HG03520 (cell line): Measurements from ENCODE around the gene DQX1.
"Not testable (repeated sequence)": the region's sequence is repeated elsewhere in the genome, so short reads cannot be mapped to it uniquely, and the experiment has no call there.

Experiments
- ATAC-seq: cut with Tn5 transposase; IDR thresholded peaks from one replicate; pipeline ENCODE4 v1.9.1; 2021; ENCODE audit warnings: mild to moderate bottlenecking, moderate library complexity; ENCODE audit not compliant: unreplicated experiment

Gene DQX1

GRCh38 chr2:74497777-74498499, 28.1 kb downstream of the DQX1 start:
- ATAC-seq = no peak

DNA sequence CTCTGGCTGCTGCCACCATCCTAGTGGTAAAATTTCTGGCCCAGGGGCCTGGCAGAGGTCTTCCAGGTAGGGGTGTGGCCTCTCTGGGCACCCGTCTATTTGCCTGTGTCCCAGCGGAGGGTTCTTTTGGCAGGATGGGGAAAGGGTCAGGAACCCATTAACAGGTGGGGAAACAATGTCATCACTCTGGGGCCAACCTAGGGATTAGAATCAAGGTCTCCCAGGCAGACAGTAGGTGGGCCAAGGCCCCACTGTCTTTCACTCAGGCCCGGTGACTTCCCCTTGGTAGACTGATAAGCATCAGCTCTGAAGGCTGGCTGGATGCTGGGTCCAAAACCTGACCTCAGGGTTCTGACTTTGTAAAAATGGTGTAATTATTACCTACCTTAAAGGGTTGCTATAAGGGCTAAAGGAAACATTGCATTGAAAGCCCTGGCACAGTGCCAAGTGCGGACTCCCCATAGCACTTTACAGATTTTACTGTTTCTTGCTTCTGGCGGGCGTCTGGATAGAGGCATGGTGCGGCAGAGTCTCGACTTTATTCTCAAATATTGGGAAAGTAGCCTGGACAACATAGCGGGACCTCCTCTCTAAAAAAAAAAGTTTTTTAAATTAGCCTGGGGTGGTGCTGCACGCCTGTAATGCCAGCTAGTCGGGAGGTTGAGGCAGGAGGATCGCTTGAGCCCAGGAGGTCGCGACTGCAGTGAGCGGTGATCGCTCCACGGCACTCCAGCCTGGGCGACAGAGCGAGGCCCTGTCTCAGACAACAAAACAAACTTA, 28.8 kb downstream of the DQX1 start:
- no peak for ATAC-seq

DNA sequence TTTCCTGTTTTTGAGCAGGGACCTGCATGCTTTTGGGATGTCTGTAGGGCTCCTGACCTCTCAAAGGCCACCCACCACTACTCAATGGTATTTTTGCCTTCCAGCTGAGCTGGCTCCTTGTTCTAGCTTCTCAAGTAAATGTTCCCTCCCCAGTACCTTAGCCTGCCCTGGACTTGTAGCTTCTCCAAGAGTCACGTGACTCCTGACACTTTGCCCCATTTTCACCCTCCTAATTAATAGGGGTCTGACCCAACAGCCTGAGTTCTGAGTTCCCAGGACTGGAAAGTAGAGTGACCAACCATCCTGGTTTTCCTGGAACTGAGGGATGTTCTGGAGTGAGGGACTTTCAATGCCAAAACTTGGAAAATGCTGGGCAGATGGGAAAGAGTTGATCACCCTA, 30.6 kb downstream of the DQX1 start:
- ATAC-seq = no peak

DNA sequence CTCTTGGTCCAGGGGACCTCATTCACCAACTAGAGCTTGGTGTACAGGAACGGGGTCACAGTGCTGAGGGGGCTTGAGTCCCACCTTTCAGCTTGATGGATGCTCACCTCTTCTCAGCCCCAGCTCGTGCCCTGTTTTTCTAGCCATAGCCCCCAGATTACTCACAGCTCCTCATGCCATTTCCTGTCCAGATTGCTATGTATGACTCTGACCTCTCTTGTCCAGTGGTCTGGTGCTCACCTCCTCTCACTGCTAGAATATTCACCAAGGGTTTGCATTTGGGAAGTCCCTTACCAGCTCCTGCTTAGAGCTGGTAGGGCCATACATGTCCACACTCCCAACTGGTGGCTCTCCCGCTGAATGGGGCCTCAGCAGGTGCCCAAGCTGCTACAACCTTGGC, 32.5 kb downstream of the DQX1 start:
- ATAC-seq = no peak

DNA sequence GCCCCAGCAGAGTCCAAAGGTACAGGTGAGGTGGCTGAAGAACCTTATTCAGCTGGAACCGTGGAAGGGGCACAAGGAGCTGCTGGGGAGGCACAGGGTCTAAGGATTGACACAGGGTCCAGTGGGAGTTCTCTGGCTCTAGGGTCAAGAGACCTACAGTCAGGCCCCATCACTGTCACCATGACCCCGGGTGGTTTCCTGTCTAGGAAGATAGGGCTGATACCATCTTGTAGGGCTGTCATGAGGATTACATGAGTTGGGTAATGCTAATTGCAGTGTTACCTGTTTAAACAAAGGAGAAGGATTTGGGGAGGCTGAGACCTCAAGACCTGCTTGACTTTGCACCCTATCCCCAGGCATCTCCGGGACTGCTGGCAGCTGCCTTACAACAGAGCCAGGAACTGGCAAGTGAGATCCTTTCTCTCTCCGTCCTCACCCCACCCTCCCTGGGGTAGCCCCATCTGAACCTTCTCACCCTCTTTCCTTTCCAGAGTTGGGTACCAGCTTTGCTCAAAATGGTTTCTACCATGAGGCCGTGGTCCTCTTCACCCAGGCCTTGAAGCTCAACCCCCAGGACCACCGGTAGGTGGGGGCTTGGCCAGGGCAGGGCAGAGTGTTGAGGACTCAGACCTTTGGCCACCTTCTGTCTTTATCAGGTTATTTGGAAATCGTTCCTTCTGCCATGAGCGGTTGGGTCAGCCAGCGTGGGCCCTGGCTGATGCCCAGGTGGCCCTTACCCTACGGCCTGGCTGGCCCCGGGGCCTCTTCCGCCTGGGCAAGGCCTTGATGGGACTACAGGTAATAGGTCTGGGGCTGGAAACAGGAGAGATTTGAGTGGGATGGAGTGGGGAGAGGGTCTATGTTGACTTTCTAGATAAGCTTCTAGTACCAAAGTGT, 34.1 kb downstream of the DQX1 start:
- no peak for ATAC-seq

- ATAC-seq = no peak
These were observed 36.1 kb downstream of the DQX1 start for GRCh38 chr2:74489906-74490305.

GRCh38 chr2:74488643-74489481, 37.2 kb downstream of the DQX1 start:
- ATAC-seq = no peak

DNA sequence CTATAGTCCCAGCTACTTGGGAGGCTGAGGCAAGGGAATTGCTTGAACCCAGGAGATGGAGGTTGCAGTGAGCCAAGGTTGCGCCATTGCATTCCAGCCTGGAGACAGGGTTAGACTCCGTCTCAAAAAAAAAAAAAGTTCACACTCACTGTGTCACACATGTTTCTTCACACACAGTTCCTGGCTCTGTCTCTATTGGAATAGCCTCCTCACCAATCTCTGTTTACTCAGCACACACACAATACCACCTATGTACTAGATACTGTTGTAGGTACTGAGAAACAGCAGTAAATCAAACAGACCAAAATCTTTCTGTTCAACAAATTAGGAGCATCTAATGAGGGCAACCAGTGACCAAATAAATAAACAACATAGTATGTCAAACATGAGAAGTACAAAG, 39.9 kb downstream of the DQX1 start:
- ATAC-seq = no peak

- ATAC-seq = not testable (repeated sequence)
These were observed 42.3 kb downstream of the DQX1 start for GRCh38 chr2:74483675-74484164.

DNA sequence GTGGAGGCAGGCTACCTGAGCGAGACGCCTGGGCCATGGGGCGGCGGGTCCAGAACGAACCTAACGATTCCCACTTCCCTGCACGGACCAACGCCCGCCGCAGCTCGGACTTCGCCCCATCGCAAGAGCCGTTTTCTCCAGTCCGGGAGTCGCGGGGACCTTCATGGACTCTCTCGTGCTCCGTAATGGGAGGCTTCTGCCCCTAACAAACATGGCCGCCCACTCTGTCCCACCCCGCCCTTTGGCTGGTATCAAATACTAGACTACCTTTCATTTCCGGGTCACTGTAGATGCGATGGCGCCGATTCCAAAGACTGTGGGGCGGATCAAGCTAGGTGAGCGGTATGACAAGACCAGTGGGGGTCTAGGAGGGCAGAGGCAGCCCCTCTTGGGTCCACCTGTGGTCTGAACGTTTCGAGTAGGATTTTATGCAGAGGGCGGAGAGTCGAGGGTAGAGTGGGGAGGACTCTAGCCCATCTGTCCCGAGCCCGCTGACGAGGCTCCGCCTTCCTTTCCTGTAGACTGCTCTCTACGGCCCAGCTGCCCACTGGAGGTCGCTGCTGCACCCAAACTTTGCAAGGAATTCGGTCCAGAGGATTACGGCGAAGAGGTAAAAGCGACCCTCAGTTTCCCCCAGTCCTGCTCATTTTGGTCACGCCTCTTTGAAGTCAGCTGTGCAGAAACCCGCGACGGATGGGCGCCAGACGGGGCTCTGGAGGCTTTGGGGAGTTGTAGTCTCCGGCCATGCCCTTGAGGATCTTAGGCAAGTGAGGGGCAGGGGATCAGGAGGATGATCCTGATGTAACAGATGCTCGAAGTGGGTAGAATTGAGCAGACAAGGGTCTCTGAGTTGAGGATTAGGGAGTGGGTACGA, 43.0 kb downstream of the DQX1 start, which contains the start of the genes CCDC142 and TTC31:
Gene CCDC142, minus strand, starts transcription at position 198 of the 874 bp plus-strand sequence. Its CDS starts 161 bp downstream, at position 37.
Gene TTC31, plus strand, starts transcription at position 281 of the 874 bp plus-strand sequence. Its CDS starts 15 bp downstream, at position 296.
- ATAC-seq = peak; percentile 86

- ATAC-seq = peak; percentile 29
These were observed 43.9 kb downstream of the DQX1 start for GRCh38 chr2:74481961-74482800.

GRCh38 chr2:74481431-74481830, 44.6 kb downstream of the DQX1 start:
- no peak for ATAC-seq

DNA sequence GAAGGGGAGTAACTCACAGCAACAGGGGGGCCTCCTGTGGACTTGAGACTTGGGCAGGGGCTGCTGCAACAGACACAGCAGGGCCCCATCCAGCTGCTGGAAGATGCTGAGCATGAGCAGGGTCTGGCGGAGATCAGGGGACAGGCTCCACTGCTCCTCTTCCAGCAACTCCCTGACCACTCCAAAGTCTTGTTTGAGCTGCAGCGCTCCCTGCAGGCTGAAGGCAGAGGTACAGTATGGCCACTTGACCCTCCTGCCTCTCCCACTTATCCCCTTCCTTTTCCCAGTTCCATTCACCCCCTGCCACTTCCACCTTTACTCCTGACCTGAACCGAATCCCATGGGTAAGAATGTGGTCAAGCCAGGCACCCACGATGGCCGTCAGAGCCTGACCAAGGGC, 51.1 kb downstream of the DQX1 start:
- ATAC-seq = no peak

DNA sequence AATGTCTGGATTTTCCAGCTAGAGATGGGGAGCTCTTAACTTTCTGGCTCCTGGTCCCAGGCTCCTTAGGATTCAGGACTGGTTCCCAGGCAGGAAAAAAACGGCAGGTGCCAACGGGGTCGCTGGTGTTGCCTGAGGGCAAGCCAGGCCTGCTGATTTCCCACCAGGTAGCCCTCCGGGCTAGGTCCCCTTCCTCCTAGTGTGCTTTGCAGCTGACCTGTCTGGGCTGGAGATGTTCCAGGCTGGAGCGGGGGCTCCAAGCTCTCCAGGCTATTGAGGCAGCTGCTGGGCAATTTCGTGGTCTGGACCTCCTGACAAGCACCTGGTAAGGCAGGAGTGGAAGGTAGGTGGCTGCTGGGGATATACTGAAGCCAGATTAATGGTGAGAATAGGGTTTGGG, 51.5 kb downstream of the DQX1 start:
- no peak for ATAC-seq

GRCh38 chr2:74472945-74473258, 53.1 kb downstream of the DQX1 start:
- peak; percentile 4 for ATAC-seq

GRCh38 chr2:74472086-74472944, 53.7 kb downstream of the DQX1 start, which contains the start of gene MRPL53:
TSS of gene MRPL53 (minus strand) at chr2:74472680. CDS start at chr2:74472660, 20 bp downstream.
- peak; percentile 61 for ATAC-seq

- ATAC-seq = no peak
These were observed 54.5 kb downstream of the DQX1 start for GRCh38 chr2:74471332-74472065.
